GM23338 (cell line): Measurements from ENCODE around the gene RNF207. TPM values are rescaled to one million over a fixed set of nuclear protein-coding genes. Genes with fewer than 3 reads are reported as not detected.

Experiments
- ATAC-seq: fragments of 200-7000 bp; cut with Tn5 transposase; 3 replicates; pipeline ENCODE4 v1.9.1; 2020
- DNase-seq: peaks from one replicate; pipeline ENCODE4 v3.0.0-alpha.2; 2015; ENCODE audit warnings: low spot score
- H2AFZ ChIP-seq: fragments of 200-600 bp; sonication (generic); 2 replicates; pipeline ENCODE4 v1.8.0; 2016; ENCODE audit warnings: antibody characterized with exemption, mild to moderate bottlenecking, moderate library complexity
- H3F3A ChIP-seq: fragments of 200-600 bp; sonication (generic); replicated peaks from 2 replicates; pipeline ENCODE4 v1.8.0; 2017; ENCODE audit warnings: antibody characterized with exemption, mixed run types, low read depth
- H3K27ac ChIP-seq: fragments of 200-600 bp; sonication (generic); 2 replicates; pipeline ENCODE4 v1.6.1; 2016; ENCODE audit warnings: low read depth
- H3K27me3 ChIP-seq: fragments of 200-600 bp; sonication (generic); 2 replicates; pipeline ENCODE4 v1.8.0; 2016; ENCODE audit warnings: mild to moderate bottlenecking, mixed run types, moderate library complexity; ENCODE audit not compliant: insufficient read depth
- H3K36me3 ChIP-seq: fragments of 200-600 bp; sonication (generic); 2 replicates; pipeline ENCODE4 v1.8.0; 2016; ENCODE audit warnings: mild to moderate bottlenecking; ENCODE audit not compliant: insufficient read depth
- H3K4me1 ChIP-seq: fragments of 200-600 bp; sonication (generic); 2 replicates; pipeline ENCODE4 v1.8.0; 2016; ENCODE audit warnings: mild to moderate bottlenecking, moderate library complexity; ENCODE audit not compliant: insufficient read depth
- H3K4me2 ChIP-seq: fragments of 200-600 bp; sonication (generic); 2 replicates; pipeline ENCODE4 v1.7.1; 2017; ENCODE audit warnings: mixed run types
- H3K4me3 ChIP-seq: fragments of 200-600 bp; sonication (generic); 2 replicates; pipeline ENCODE4 v1.6.1; 2016; ENCODE audit warnings: mixed run types
- H3K79me2 ChIP-seq: fragments of 200-600 bp; sonication (generic); replicated peaks from 2 replicates; pipeline ENCODE4 v1.8.0; 2017; ENCODE audit warnings: mild to moderate bottlenecking; ENCODE audit not compliant: insufficient read depth
- H3K9me2 ChIP-seq: fragments of 200-600 bp; sonication (generic); 2 replicates; pipeline ENCODE4 v1.8.0; 2017; ENCODE audit not compliant: insufficient read depth
- H4K20me1 ChIP-seq: fragments of 200-600 bp; sonication (generic); replicated peaks from 2 replicates; pipeline ENCODE4 v1.8.0; 2017; ENCODE audit warnings: mild to moderate bottlenecking; ENCODE audit not compliant: insufficient read depth
- H3K27ac Mint-ChIP-seq: 2 replicates; pipeline ENCODE4 v1.8.0; 2020; ENCODE audit warnings: inconsistent platforms, mild to moderate bottlenecking, moderate library complexity, mixed read lengths
- H3K27me3 Mint-ChIP-seq: 3 replicates; pipeline ENCODE4 v1.8.0; 2022; ENCODE audit warnings: low read depth, mild to moderate bottlenecking, moderate library complexity, mixed read lengths, inconsistent platforms; ENCODE audit not compliant: insufficient read depth, poor library complexity
- H3K36me3 Mint-ChIP-seq: 3 replicates; pipeline ENCODE4 v1.8.0; 2021; ENCODE audit warnings: low read depth, mild to moderate bottlenecking, inconsistent platforms, moderate library complexity, mixed read lengths
- H3K4me1 Mint-ChIP-seq: 3 replicates; pipeline ENCODE4 v1.8.0; 2020; ENCODE audit warnings: mild to moderate bottlenecking, inconsistent platforms, mixed read lengths
- H3K4me3 Mint-ChIP-seq: 3 replicates; pipeline ENCODE4 v1.8.0; 2021; ENCODE audit warnings: moderate library complexity, mild to moderate bottlenecking, inconsistent platforms, mixed read lengths
- H3K9me3 Mint-ChIP-seq: 3 replicates; pipeline ENCODE4 v1.8.0; 2020; ENCODE audit warnings: moderate library complexity, mild to moderate bottlenecking, inconsistent platforms, mixed read lengths
- CREB1 ChIP-seq: fragments of 250-450 bp; sonication (Bioruptor Pico); IDR thresholded peaks from 2 replicates; pipeline ENCODE4 v1.5.0; 2020; ENCODE audit warnings: low read depth, mild to moderate bottlenecking, moderate library complexity
- CTCF ChIP-seq, 2 experiments: fragments of 200-600 bp in 1 of 2; sonication (generic) in 1 of 2; conservative IDR thresholded peaks; 2 replicates each; pipeline versions ENCODE4 v1.5.1 to v1.6.1; 2016 to 2017; ENCODE audit warnings: antibody characterized with exemption in 2 of 2, low read depth in 2 of 2, mild to moderate bottlenecking in 2 of 2, moderate library complexity in 1 of 2
- ETS1 ChIP-seq: IDR thresholded peaks from 2 replicates; pipeline ENCODE4 v1.6.1; 2016; ENCODE audit warnings: antibody characterized with exemption
- EZH2 ChIP-seq: fragments of 200-600 bp; sonication (generic); IDR thresholded peaks from one replicate; pipeline ENCODE4 v1.8.0; 2017; ENCODE audit warnings: antibody characterized with exemption, mild to moderate bottlenecking, low read depth; ENCODE audit not compliant: unreplicated experiment
- EZH2phosphoT487 ChIP-seq: fragments of 200-600 bp; sonication (generic); IDR thresholded peaks from one replicate; pipeline ENCODE4 v1.8.1; 2018; ENCODE audit warnings: antibody characterized with exemption; ENCODE audit not compliant: unreplicated experiment
- JUNB ChIP-seq: IDR thresholded peaks from one replicate; pipeline ENCODE4 v1.6.1; 2016; ENCODE audit warnings: antibody characterized with exemption; ENCODE audit not compliant: unreplicated experiment
- NANOG ChIP-seq: IDR thresholded peaks from 2 replicates; pipeline ENCODE4 v1.6.1; 2016; ENCODE audit warnings: antibody characterized with exemption, borderline replicate concordance
- POLR2AphosphoS5 ChIP-seq: IDR thresholded peaks from 2 replicates; pipeline ENCODE4 v1.6.1; 2016; ENCODE audit warnings: antibody characterized with exemption, low read depth
- STAT1 ChIP-seq: IDR thresholded peaks from one replicate; pipeline ENCODE4 v1.6.1; 2016; ENCODE audit warnings: antibody characterized with exemption; ENCODE audit not compliant: unreplicated experiment
- ZNF114 ChIP-seq: fragments of 250-450 bp; sonication (Bioruptor Pico); IDR thresholded peaks from 2 replicates; pipeline ENCODE4 v1.5.0; 2020; ENCODE audit warnings: mild to moderate bottlenecking, moderate library complexity
- ZNF331 ChIP-seq: fragments of 250-450 bp; sonication (Bioruptor Pico); IDR thresholded peaks from 2 replicates; pipeline ENCODE4 v1.5.0; 2020; ENCODE audit warnings: low read depth, mild to moderate bottlenecking, moderate library complexity
- polyA plus RNA-seq: library from polyadenylated mRNA; unstranded; fragments of >200 nt; fragmentation: Nextera tagmentation; extraction: Ambion mirVana; gene quantifications from 2 replicates; pipeline ENCODE4 v1.2.1, GENCODE V29; 2016
- total RNA-seq: library from RNA; depleted of rRNA; stranded (reverse); fragments of >200 nt; shearing (Covaris generic); gene quantifications from 2 replicates; pipeline ENCODE4 v1.2.3, GENCODE V29; 2014
- TF ChIP-seq, protein P1 (sequence below): fragments of 250-450 bp; sonication (Bioruptor Pico); IDR thresholded peaks from 2 replicates; pipeline ENCODE4 v1.5.0; 2020; ENCODE audit warnings: mild to moderate bottlenecking, moderate library complexity
- TF ChIP-seq, protein P2 (sequence below): IDR thresholded peaks from one replicate; pipeline ENCODE4 v1.6.1; 2018; ENCODE audit warnings: antibody characterized with exemption; ENCODE audit not compliant: unreplicated experiment

The RNF207 gene
- total and polyA plus RNA-seq, 2 experiments from 2014 or later: 1.7 to 2.9 TPM

- peaks cover 75% of the 10 kb centered on the region for H3K36me3 Mint-ChIP-seq
- ATAC-seq: no peak
Observed at GRCh38 chr1:6224718-6225117, 18.8 kb downstream of the RNF207 start.

More at GRCh38 chr1:6224718-6225117, 18.8 kb downstream of the RNF207 start:
- Histone ChIP-seq H3K27me3 (no peaks in the 10 kb centered on the region), H3K4me3 (no peak overlapping the region), H2AFZ (no peak overlapping the region), H4K20me1 (peaks cover 38% of the 10 kb centered on the region), H3K36me3 (peaks cover 40% of the 10 kb centered on the region), H3K79me2 (peaks cover 11% of the 10 kb centered on the region), H3K4me1 (no peaks in the 10 kb centered on the region), H3K9me2 (no peaks in the 10 kb centered on the region), H3K27ac (no peak overlapping the region), H3K4me2 (no peak overlapping the region), H3F3A (peaks cover 12% of the 10 kb centered on the region; the same call in 1 of the 2 replicates)
- Mint-ChIP-seq H3K9me3 (no peaks in the 10 kb centered on the region), H3K4me3 (no peak overlapping the region), H3K27me3 (peaks cover 16% of the 10 kb centered on the region), H3K4me1 (no peaks in the 10 kb centered on the region; the same call in 2 of the 3 replicates), H3K27ac (no peak overlapping the region)
- no peak for TF ChIP-seq POLR2AphosphoS5
- TF ChIP-seq ETS1: no peak
- no peak for TF ChIP-seq NANOG
- TF ChIP-seq STAT1: no peak
- TF ChIP-seq ZNF114 (CRISPR knock-in tag): no peak
- TF ChIP-seq CTCF (conservative IDR thresholded peaks at IDR 0.05; ENCODE audit: low read depth in 2 of 2): no peak; a peak in 1 of 4 replicates
- no peak for TF ChIP-seq EZH2phosphoT487
- no peak for TF ChIP-seq JUNB
- TF ChIP-seq, protein P1, sequence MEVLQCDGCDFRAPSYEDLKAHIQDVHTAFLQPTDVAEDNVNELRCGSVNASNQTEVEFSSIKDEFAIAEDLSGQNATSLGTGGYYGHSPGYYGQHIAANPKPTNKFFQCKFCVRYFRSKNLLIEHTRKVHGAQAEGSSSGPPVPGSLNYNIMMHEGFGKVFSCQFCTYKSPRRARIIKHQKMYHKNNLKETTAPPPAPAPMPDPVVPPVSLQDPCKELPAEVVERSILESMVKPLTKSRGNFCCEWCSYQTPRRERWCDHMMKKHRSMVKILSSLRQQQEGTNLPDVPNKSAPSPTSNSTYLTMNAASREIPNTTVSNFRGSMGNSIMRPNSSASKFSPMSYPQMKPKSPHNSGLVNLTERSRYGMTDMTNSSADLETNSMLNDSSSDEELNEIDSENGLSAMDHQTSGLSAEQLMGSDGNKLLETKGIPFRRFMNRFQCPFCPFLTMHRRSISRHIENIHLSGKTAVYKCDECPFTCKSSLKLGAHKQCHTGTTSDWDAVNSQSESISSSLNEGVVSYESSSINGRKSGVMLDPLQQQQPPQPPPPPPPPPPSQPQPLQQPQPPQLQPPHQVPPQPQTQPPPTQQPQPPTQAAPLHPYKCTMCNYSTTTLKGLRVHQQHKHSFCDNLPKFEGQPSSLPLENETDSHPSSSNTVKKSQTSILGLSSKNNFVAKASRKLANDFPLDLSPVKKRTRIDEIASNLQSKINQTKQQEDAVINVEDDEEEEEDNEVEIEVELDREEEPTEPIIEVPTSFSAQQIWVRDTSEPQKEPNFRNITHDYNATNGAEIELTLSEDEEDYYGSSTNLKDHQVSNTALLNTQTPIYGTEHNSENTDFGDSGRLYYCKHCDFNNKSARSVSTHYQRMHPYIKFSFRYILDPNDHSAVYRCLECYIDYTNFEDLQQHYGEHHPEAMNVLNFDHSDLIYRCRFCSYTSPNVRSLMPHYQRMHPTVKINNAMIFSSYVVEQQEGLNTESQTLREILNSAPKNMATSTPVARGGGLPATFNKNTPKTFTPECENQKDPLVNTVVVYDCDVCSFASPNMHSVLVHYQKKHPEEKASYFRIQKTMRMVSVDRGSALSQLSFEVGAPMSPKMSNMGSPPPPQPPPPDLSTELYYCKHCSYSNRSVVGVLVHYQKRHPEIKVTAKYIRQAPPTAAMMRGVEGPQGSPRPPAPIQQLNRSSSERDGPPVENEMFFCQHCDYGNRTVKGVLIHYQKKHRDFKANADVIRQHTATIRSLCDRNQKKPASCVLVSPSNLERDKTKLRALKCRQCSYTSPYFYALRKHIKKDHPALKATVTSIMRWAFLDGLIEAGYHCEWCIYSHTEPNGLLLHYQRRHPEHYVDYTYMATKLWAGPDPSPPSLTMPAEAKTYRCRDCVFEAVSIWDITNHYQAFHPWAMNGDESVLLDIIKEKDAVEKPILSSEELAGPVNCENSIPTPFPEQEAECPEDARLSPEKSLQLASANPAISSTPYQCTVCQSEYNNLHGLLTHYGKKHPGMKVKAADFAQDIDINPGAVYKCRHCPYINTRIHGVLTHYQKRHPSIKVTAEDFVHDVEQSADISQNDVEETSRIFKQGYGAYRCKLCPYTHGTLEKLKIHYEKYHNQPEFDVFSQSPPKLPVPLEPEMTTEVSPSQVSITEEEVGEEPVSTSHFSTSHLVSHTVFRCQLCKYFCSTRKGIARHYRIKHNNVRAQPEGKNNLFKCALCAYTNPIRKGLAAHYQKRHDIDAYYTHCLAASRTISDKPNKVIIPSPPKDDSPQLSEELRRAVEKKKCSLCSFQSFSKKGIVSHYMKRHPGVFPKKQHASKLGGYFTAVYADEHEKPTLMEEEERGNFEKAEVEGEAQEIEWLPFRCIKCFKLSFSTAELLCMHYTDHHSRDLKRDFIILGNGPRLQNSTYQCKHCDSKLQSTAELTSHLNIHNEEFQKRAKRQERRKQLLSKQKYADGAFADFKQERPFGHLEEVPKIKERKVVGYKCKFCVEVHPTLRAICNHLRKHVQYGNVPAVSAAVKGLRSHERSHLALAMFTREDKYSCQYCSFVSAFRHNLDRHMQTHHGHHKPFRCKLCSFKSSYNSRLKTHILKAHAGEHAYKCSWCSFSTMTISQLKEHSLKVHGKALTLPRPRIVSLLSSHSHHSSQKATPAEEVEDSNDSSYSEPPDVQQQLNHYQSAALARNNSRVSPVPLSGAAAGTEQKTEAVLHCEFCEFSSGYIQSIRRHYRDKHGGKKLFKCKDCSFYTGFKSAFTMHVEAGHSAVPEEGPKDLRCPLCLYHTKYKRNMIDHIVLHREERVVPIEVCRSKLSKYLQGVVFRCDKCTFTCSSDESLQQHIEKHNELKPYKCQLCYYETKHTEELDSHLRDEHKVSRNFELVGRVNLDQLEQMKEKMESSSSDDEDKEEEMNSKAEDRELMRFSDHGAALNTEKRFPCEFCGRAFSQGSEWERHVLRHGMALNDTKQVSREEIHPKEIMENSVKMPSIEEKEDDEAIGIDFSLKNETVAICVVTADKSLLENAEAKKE (CRISPR knock-in tag): no peak
- no peak for TF ChIP-seq EZH2
- no peak for TF ChIP-seq ZNF331 (CRISPR knock-in tag)
- no peak for TF ChIP-seq CREB1 (CRISPR knock-in tag)
- TF ChIP-seq, protein P2, sequence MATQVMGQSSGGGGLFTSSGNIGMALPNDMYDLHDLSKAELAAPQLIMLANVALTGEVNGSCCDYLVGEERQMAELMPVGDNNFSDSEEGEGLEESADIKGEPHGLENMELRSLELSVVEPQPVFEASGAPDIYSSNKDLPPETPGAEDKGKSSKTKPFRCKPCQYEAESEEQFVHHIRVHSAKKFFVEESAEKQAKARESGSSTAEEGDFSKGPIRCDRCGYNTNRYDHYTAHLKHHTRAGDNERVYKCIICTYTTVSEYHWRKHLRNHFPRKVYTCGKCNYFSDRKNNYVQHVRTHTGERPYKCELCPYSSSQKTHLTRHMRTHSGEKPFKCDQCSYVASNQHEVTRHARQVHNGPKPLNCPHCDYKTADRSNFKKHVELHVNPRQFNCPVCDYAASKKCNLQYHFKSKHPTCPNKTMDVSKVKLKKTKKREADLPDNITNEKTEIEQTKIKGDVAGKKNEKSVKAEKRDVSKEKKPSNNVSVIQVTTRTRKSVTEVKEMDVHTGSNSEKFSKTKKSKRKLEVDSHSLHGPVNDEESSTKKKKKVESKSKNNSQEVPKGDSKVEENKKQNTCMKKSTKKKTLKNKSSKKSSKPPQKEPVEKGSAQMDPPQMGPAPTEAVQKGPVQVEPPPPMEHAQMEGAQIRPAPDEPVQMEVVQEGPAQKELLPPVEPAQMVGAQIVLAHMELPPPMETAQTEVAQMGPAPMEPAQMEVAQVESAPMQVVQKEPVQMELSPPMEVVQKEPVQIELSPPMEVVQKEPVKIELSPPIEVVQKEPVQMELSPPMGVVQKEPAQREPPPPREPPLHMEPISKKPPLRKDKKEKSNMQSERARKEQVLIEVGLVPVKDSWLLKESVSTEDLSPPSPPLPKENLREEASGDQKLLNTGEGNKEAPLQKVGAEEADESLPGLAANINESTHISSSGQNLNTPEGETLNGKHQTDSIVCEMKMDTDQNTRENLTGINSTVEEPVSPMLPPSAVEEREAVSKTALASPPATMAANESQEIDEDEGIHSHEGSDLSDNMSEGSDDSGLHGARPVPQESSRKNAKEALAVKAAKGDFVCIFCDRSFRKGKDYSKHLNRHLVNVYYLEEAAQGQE: no peak
- peak; percentile 11 for DNase-seq
